Measurements from ENCODE around the gene LRRC56.
"Not testable (repeated sequence)": the region's sequence is repeated elsewhere in the genome, so short reads cannot be mapped to it uniquely, and the experiment has no call there.

LRRC56 gene

DNA sequence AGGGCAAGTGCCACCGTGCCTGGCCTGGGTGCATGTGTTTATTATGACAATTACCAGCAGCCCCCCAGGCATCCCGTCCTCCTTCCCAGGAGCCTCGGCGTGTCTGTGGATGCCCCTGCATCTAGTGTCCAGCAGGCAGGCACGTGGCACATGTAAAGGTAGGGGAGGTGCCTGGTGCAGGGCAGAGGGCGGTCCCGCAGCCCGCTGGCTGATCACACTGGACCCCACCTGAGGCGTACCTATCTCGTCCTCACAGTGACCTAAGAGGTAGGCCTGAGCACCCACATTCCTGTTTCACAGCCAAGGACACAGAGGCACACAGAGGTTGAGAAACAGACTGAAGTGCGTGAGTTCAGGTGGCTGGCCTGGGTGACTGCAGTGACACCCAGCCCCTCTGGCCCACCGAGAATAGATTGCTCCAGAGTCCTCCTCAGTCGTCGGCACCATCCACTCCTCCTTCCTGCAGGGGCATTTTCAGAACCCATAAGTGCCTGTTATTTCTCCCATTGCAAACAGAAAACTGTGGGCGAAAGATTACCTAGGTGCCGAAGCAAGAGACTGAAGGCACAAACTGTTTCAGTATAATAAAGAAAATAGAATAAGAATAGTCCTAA is 35.9 kb downstream of the LRRC56 start:
- H3K36me3 ChIP-seq (ENCODE audit: insufficient read depth, low read length): no peaks in the 10 kb centered on the region
- H3K9ac ChIP-seq (ENCODE audit: low read depth, low read length): no peak overlapping the region
- H3K4me1 ChIP-seq (ENCODE audit: insufficient read depth, low read length): peaks cover 14% of the 10 kb centered on the region
- H3K9me3 ChIP-seq (ENCODE audit: control insufficient read depth, insufficient read depth, low read length): no peaks in the 10 kb centered on the region

DNA sequence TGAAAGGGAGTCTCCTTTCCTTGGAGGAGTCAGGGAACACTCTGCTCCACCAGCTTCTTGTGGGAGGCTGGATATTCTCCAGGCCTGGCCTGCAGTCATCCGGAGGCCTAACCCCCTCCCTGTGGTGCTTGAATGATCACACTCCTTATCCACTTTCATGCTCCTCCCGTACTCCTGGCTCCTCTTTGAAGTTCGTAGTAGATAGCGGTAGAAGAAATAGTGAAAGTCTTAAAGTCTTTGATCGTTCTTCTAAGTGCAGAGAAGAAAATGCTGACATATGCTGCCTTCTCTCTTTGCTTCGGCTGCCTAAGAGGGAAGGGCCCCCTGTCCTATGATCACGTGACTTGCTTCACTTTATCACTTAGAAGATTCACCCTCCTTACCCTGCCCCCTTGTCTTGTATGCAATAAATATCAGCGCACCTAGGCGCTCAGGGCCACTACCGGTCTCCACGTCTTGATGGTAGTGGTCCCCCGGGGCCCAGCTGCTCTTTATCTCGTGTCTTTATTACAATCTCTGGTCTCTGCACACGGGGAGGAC is 36.8 kb downstream of the LRRC56 start:
- Histone ChIP-seq H3K4me1 (ENCODE audit: insufficient read depth, low read length) (peaks cover 16% of the 10 kb centered on the region), H3K9ac (ENCODE audit: low read depth, low read length) (peak overlapping the region; percentile 43; the same call in 1 of the 2 replicates)
- H3K9me3 ChIP-seq (ENCODE audit: control insufficient read depth, insufficient read depth, low read length); H3K36me3 ChIP-seq (ENCODE audit: insufficient read depth, low read length): not testable (repeated sequence)

DNA sequence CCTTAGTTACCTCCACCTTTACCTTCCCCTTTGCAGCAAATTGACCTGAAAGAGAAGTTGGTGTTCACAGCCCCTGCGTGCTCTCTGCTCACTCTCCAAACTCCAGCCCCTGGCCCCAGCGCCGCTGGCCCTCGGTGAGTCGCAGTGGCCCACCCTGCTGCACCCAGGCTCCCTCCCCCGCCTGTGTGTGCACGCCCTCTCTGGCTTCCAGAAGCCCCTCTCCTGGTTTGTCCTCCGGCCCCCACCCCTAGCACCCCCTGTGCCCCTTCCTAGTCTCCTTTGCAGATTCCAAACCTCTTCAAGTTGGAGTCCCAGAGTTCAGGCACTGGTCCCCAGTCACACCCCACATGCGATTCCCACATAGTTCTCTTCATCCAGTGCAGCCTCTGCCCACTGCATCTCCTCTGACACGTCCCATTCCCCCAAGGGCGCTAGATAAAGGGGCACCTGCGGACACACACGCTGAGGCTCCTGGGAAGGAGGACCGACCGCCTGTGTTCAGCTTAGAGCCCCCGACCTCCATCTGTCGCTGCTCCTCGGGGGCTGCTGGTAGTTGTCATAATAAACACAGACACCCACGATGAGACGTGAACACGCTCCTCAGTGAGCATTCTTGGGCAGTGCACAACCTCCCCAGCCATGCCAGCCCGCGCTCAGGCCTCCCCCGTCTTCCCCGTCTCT is 37.4 kb downstream of the LRRC56 start:
- Histone ChIP-seq H3K9me3 (ENCODE audit: control insufficient read depth, insufficient read depth, low read length) (no peaks in the 10 kb centered on the region), H3K9ac (ENCODE audit: low read depth, low read length) (peak overlapping the region; percentile 69; the same call in 1 of the 2 replicates), H3K4me1 (ENCODE audit: insufficient read depth, low read length) (peaks cover 16% of the 10 kb centered on the region), H3K36me3 (ENCODE audit: insufficient read depth, low read length) (no peaks in the 10 kb centered on the region; the same call in 1 of the 2 replicates)

DNA sequence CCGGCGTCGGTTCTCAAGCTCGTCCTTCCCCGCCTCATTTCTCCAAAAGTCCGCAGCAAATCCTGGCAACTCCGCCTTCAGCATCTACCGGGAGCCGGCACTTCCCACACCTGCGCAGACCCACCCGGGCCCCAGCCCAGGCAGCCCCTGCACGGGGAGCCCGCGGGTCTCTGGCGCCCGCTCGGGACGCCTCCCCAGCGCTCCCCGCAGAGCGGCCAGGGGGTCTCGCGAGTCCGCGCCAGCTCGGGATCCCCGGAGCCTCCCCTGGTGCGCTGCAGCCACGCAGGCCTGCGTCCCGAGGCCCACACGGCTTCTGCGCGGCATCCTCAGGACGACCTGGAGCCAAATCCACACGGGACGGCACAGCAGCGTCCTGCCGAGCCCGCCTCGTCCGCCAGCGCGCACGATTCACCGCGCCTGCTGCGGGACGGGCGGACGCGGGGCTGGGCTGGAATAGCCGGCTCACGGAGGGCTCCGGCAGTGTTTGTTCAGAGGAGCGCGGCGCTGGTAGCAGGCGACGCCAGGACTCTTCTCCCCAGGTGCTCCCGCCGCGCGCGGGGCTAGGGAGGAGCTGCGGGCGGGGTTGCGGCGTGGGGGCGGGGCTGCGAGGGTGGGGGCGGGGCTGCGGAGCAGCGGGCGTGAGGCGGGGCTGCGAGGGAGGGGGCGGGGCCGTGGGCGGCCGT is 38.1 kb downstream of the LRRC56 start:
- Histone ChIP-seq H3K4me1 (ENCODE audit: insufficient read depth, low read length) (peaks cover 16% of the 10 kb centered on the region), H3K36me3 (ENCODE audit: insufficient read depth, low read length) (no peaks in the 10 kb centered on the region; the same call in 1 of the 2 replicates), H3K9me3 (ENCODE audit: control insufficient read depth, insufficient read depth, low read length) (no peaks in the 10 kb centered on the region), H3K9ac (ENCODE audit: low read depth, low read length) (peak overlapping the region; percentile 69; the same call in 1 of the 2 replicates)

DNA sequence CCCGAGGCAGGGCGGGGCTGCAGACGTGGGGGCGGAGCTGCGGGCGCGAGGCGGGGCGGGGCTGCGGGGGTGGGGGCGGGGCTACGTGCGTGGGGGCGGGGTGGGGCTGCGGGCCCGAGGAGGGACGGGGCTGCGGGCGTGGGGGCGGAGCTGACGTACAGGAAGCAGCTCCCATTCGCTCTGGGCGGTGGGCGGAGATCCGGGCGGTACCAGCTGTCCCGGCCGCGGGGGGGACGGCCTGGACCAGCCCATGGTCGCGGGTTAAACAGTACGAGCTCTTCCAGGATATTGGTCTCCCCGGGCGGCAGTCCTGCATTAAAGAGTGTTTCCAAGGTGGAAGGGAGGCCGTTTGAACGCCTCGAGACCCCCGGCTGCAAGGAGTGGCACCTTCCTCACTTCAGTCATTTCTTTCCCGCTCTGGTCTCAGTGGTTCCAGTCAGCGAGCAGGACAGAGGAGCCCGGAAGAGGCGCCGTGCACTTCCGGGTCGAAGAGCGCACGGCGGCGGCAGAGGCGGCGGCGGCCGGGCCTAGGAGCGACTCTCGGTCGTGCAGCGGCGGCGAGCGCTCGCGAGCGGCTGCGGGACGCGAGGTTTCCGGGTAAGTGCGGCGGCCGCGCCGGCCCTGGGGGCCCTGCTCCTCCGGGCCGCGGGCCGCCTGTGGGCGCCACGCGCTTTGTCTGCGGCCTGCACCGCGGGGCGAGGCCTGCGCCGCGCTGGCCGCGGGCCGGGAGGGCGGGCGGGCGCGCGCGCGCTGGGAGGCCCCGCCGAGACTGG is 38.9 kb downstream of the LRRC56 start, which contains the start of gene PHRF1:
Gene PHRF1 (plus strand): TSS at position 475 of the 773 bp plus-strand sequence. CDS start 5,043 bp downstream, outside the sequence.
- Histone ChIP-seq H3K36me3 (ENCODE audit: insufficient read depth, low read length) (no peaks in the 10 kb centered on the region; the same call in 1 of the 2 replicates), H3K9ac (ENCODE audit: low read depth, low read length) (peak within 1 kb of the TSS; percentile 73), H3K4me1 (ENCODE audit: insufficient read depth, low read length) (peaks cover 16% of the 10 kb centered on the region), H3K9me3 (ENCODE audit: control insufficient read depth, insufficient read depth, low read length) (no peaks in the 10 kb centered on the region)

DNA sequence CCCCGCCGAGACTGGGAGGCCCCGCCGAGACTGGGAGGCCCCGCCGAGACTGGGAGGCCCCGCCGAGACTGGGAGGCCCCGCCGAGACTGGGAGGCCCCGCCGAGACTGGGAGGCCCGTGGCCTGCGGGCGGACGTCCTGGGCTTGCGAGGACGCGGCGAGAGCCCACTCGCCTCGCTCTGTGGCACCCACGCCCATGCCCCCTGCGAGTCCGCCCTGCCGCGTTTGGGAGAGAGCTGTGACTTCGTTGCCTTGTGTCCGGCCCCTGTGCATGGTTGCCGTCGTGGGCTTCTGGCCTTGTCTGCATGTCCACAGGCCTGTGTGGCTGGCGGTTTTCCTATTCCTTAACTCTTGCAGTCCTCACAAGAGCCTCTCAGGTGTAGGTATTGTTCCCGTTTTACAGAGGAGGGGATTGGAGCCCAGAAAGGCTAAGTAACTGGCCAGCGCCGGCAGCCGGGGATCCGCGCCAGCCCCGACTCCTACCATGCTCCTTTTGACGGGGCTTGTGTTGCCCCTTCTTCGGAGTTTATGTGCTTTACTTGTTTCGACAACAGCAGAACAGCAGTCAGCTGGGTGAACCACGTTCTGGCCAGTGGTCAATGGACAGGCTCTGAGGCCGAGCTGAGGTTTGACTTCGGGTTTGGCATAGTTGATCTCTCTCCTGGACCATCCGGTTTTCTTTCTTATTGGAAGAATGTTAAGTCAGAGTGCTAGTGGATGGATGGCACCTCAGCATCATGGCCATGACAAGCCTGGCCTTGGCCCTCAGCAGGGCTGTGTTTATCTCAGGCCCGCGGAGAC is 39.7 kb downstream of the LRRC56 start:
- peaks cover 4% of the 10 kb centered on the region for H3K36me3 ChIP-seq (ENCODE audit: insufficient read depth, low read length)
- no peaks in the 10 kb centered on the region for H3K9me3 ChIP-seq (ENCODE audit: control insufficient read depth, insufficient read depth, low read length)
- peaks cover 11% of the 10 kb centered on the region for H3K4me1 ChIP-seq (ENCODE audit: insufficient read depth, low read length)
- H3K9ac ChIP-seq (ENCODE audit: low read depth, low read length): peak overlapping the region; percentile 60

DNA sequence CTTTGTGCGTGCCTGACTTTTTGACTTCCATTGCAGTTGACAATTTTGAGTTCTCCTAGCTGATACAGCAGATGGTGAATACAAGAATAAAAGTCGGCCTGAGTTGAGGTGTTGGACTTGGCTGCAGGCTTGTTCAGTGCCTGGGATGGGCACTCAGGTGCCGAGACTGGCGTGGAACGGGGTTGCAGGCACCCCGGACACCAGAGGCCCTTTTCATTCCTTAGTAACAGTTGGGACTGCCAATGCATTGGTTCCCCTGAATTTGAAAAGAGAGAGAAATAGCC is 40.2 kb downstream of the LRRC56 start:
- H3K9ac ChIP-seq (ENCODE audit: low read depth, low read length): peak overlapping the region; percentile 60
- no peaks in the 10 kb centered on the region for H3K9me3 ChIP-seq (ENCODE audit: control insufficient read depth, insufficient read depth, low read length)
- H3K36me3 ChIP-seq (ENCODE audit: insufficient read depth, low read length): peaks cover 6% of the 10 kb centered on the region
- peaks cover 11% of the 10 kb centered on the region for H3K4me1 ChIP-seq (ENCODE audit: insufficient read depth, low read length)

DNA sequence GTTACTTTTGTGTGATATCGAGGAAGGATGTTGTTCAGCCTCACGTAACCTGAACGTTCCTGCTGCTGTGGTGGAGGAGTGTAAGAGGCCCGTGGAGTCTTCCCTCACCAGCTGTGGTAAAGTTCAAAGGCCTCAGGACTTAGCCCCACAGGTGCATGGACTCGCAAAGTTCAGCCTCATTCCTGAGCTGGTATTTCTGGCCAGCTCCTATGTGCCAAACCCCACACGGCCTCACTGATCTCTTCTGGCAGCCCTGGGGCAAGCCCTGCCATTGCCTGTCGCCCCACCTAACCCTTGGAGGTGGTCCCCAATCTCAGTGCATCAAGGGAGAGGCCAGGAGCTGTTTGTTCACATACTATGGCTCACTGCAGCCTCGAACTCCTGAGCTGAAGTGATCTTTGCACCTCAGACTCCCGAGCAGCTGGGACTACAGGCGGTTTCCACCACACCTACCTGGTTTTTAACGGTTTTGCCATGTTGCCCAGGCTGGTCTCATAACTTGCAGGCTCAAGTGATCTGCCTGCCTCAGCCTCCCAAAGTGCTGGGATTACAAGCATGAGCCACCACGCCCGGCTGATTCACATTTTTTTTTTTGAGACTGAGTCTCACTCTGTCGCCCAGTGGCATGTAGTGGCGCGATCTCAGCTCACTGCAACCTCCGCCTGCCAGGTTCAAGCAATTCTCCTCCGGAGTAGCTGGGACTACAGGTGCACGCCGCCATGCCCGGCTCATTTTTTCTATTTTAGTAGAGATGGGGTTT is 41.1 kb downstream of the LRRC56 start:
- no peak overlapping the region; the same call in none of the 2 replicates for H3K9ac ChIP-seq (ENCODE audit: low read depth, low read length)
- H3K4me1 ChIP-seq (ENCODE audit: insufficient read depth, low read length): peaks cover 11% of the 10 kb centered on the region
- peaks cover 6% of the 10 kb centered on the region for H3K36me3 ChIP-seq (ENCODE audit: insufficient read depth, low read length)
- no peaks in the 10 kb centered on the region for H3K9me3 ChIP-seq (ENCODE audit: control insufficient read depth, insufficient read depth, low read length)

DNA sequence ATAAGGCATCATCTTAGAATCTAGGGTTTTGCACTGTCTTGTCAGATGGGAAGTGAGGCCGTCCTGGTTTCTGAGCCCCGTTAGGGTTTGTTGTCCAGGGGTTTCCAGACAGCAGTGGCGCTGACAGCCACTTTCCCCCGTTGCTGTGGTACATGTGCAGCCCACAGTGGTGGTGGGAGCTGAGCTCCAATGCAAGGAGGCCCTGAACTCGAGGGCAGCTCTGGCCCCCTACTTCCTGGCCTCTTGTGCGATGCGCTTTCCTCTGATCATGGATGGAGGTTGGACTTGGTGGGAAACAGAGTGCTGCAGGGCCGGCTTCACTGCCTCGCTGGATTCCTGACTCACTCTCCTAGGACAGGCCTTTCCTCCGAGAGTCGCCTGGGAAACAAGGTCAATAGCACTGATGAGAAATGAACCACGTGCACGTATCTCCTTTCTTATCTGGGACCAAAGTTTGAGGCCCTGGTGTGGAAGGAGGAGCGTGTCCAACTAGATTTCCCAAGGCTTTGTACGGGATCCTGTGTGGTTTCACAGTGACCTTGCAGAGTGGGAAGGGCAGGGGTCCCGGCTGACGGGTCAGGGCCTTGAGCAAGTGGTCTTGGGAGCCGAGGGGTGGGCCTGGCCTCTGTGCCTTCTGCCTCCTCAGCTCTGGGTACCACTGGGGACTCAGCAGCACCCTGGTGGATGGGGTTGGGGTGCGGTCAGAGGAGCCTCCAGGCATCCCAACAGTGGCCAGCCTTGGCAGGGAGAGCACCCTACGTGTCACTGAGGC is 42.7 kb downstream of the LRRC56 start:
- Histone ChIP-seq H3K36me3 (ENCODE audit: insufficient read depth, low read length) (peaks cover 6% of the 10 kb centered on the region), H3K4me1 (ENCODE audit: insufficient read depth, low read length) (peaks cover 11% of the 10 kb centered on the region), H3K9me3 (ENCODE audit: control insufficient read depth, insufficient read depth, low read length) (no peaks in the 10 kb centered on the region), H3K9ac (ENCODE audit: low read depth, low read length) (no peak overlapping the region)

DNA sequence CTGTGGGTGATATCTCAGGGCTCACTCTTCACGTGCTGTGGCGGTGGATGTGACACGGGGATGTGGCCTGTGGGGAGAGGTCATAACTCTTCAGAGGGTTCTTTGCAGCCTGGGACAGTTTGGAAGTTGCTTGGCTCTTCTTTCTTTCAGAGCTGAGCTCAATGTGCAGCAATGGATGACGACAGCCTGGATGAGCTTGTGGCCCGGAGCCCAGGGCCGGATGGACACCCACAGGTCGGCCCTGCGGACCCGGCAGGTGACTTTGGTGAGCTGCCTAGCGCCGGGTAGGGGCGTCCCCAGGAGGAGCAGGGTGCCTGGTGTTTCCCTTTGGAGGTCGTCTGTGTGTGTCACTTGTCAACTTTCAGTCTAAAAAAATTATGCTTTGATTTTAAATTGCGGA is 44.0 kb downstream of the LRRC56 start:
- Histone ChIP-seq H3K36me3 (ENCODE audit: insufficient read depth, low read length) (peaks cover 6% of the 10 kb centered on the region), H3K9ac (ENCODE audit: low read depth, low read length) (no peak overlapping the region), H3K9me3 (ENCODE audit: control insufficient read depth, insufficient read depth, low read length) (no peaks in the 10 kb centered on the region)

DNA sequence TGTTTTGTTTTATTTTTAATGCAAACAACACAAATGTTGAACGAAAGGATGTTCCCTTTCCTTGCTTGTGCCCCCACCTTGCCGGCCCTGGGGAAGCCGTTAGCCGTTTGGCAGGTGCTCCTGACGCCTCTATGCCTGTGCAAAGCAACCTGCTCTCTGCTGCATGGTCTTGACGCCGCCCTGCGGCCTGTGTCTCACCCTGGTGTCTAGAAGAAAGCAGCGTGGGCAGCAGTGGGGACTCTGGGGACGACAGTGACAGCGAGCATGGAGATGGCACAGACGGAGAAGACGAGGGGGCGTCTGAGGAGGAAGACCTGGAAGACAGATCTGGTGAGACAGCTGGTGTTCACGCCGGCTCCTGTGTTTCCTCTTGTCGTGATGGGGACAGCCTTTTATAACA is 44.4 kb downstream of the LRRC56 start:
- Histone ChIP-seq H3K36me3 (ENCODE audit: insufficient read depth, low read length) (peaks cover 6% of the 10 kb centered on the region), H3K9ac (ENCODE audit: low read depth, low read length) (no peak overlapping the region), H3K4me1 (ENCODE audit: insufficient read depth, low read length) (peaks cover 11% of the 10 kb centered on the region), H3K9me3 (ENCODE audit: control insufficient read depth, insufficient read depth, low read length) (no peaks in the 10 kb centered on the region)

More for the DNA sequence above, 44.0 kb downstream of the LRRC56 start:
- H3K4me1 ChIP-seq (ENCODE audit: insufficient read depth, low read length): peaks cover 11% of the 10 kb centered on the region

DNA sequence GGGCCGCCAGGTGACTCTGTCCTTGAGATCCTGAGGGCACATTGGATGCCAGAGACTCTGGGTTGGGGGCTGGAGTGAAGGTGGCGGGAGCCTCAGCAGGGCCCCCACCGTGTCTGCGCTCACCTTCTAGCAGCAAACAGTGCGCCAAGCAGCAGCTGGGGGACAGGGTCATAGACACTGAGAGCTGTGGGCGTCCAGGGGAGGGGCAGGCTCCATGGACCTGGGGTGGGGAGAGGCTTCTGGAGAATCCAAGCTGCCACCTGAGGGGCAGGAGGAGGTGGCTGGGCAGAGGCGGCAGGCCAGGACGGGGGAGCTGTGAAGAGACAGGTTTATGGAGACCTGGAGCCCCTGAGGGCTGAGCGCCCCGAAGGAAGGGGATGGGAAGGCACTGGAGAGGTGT is 47.0 kb downstream of the LRRC56 start:
- Histone ChIP-seq H3K36me3 (ENCODE audit: insufficient read depth, low read length) (peaks cover 14% of the 10 kb centered on the region), H3K9me3 (ENCODE audit: control insufficient read depth, insufficient read depth, low read length) (no peaks in the 10 kb centered on the region), H3K9ac (ENCODE audit: low read depth, low read length) (no peak overlapping the region), H3K4me1 (ENCODE audit: insufficient read depth, low read length) (no peaks in the 10 kb centered on the region; the same call in 1 of the 2 replicates)
